GM18502 (cell line): Measurements from ENCODE around the gene DCAF7.

ENCODE experiments used
- ATAC-seq: cut with Tn5 transposase; IDR thresholded peaks from one replicate; pipeline ENCODE4 v1.9.1; 2021; ENCODE audit warnings: mild to moderate bottlenecking; ENCODE audit not compliant: unreplicated experiment, poor library complexity

Gene DCAF7

GRCh38 chr17:63543822-63544420, 6.4 kb upstream of the DCAF7 start:
- no peak for ATAC-seq

DNA sequence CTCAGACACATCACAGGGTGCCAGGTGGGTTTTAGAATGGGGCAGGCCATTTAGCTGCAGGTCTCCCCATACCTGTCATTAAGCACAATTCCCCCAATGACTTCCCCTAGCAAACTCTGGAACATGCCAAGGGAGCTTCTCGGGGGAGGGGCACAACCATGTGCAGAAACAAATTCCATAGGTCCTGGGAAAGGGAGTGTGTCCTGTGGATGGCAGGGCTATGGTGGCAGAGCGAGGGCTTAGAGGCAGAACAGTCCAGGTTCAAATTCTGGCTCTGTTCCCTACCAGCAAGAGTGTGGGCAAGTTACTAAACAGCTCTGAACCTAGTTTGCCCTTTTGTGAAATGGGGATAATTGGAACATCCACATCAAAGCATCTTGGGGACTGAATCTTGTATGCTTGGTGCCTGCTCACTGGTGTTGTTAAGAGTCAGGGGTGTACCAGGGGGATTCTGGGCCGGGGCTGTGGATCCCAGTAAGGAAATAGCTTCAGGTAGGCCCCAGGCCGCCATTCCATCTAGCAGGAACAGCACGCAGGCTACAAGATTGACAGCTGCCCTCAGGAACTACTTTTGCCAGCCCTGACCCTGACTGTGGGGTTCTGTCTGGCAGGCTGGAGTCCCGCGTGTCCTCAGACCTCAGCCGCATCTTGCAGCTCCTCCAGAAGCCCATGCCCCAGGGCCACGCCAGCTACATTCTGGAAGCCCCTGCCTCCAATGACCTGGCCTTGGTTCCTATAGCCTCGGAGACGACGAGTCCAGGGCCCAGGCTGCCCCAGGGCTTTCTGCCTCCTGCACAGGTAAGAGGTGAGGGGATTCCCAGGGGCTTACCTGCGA, 5.6 kb upstream of the DCAF7 start:
- ATAC-seq = no peak

DNA sequence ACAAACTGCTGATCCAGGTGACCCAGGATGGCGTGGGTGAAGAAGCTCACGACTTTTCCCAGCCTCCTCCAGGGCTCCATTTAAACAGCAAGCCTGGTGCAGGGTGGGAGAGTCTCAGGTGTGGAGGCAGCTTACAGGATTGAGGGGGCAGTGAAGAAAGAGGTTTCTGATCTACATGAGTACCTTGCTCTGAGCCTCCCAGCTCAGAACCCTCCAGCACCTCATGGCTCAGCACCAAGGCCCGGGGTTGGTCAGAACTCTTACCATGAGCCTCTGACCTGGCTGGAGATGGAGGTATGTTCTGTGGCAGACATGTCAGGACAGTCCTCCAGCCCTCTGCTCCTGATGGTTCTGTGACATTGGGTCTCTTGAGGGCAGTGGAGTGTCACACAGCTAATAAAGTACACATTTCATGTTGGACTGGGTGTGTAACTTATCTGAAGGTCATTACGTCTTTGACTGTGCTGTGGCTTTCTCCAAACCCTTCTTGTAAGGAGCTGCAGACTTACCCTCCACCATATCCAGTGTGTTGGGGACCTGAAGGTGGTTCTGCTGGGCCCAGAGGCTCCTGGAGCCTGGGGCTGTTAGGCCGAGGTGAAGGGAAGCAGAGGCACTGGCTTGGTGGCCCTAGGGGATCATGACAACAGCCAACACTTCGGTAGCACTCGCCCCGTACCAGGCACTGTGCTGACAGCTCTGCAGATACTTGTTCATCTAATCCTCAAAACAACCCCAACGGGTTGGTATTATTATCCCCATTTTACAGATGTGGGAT, 3.8 kb upstream of the DCAF7 start:
- no peak for ATAC-seq

DNA sequence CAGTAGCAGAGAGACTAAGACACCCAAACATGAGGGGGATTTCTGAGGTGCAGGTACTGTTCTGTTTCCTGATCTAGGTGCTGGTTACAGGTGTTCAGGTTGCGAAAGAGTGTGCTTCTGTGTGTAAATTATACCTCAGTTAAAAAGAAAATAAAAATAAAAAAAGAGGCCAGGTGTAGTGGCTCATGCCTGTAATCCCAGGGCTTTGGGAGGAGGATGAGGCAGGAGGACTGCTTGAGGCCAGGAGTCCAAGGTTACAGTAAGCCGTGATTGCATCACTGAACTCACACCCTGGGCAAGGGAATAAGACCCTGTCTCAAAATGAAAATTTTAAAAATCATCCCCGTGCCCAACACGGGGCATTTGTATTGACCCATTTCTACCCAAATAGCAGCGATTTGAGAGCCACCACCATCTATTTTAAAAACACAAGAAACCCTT, 3.2 kb upstream of the DCAF7 start:
- ATAC-seq = no peak

DNA sequence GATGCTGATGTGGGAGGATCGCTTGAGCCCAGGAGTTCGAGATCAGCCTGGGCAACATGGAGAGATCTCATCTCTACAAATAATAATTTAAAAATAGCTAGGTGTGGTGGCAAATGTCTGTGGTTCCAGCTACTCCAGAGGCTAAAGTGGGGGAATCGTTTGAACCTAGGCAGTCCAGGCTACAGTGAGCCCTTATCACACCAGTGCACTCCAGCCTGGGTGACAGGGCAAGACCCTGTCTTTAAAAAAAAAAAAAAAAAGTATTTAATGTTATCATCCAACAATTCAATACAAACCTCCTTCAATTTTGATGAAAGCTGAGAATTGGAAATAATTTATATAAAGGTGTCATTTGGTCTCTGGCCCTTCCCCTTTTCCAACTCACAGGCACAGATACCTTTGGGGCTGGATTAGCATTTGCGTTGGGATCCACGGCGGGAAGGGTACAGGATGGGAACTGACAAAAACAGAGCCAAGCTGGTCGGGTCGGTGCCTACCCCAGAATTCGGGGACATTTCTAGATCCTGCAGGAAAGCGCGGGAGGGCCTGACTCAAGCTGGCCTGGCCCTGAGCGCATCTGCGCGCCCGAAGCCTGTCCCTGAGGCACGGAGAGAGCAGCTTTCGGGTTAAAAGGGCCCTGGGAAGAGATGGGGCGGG, 860 bp upstream of the DCAF7 start:
- ATAC-seq = peak; percentile 25

DNA sequence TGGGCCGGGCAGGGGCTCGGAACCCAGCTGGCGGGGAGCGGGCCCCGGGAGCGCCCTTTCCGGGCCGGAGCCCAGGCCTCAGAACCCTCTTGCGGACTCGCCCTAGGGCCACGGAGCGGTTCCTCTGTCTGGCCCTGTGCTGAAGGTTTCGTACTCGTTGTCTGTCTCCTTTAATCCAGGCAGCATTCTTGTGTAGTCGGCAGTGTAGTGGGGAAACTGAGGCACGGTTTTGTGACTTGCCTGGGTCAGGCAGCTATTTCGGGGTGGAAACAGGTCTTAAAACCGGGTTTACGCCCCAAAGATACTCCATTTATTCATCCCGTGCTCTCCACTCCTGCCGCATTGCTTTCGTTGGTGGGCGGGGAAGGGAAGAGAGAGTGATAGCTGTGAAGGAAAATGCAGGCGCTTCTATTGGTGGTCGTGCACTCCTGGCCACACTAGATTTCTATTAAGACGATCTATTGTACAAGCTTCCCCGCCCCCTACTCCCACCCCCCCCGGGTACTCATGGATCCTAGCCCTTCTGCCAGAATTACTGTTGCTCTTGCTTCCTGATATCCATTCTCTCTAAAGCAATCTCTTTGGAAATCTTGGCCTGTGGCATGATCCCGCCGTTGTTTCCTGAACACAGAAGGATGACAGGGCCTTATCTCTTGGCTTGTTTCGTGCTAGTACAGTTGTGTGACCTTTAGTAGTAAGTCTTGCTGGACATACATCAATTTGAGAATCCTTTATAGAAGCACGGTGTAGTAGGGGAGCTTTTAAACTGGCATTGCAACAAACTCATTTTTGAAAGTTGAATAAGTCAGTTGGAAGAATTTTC, 751 bp downstream of the DCAF7 start:
- ATAC-seq = peak; percentile 2

GRCh38 chr17:63552211-63552610, 1.9 kb downstream of the DCAF7 start:
- no peak for ATAC-seq

- ATAC-seq = no peak
Measured at GRCh38 chr17:63555500-63556156, 5.4 kb downstream of the DCAF7 start.

- no peak for ATAC-seq
Measured at GRCh38 chr17:63557416-63557815, 7.1 kb downstream of the DCAF7 start.

DNA sequence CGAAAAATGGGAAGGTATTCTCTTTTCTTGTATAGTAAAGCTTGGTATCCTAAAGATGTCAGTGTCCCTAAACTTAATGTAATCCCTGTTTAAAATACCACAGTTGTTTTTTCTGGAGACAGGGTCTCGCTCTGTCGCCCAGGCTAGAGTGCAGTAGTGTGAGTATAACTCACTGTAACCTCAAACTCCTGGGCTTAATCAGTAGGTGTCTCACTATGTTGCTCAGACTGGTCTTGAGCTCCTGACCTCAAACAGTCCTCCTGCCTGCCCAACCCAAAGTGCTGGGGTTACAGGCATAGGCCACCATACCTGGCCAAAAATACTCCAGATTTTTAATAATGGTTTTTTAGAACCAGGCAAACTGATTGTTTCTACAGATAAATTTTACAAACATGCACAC, 8.2 kb downstream of the DCAF7 start:
- ATAC-seq = no peak

DNA sequence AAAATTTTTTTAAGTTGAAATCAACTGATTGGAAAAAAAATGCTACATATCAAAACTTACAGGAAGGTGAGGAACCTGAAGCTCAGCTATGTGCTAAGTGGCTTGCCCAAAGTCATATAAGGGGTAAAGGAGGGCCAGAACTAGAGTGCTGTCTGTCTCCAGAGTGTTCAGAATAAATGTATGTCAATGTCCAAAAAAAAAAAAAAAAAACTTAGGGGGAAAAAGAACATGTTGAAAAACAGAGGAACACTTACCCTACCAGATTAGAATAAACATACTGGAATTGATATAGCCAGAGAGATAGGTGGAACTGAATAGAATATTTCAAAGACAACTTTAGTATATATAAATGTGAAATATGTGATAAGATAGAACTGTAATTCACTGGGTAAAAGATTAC, 11.5 kb downstream of the DCAF7 start:
- ATAC-seq = no peak

GRCh38 chr17:63563339-63563738, 13.1 kb downstream of the DCAF7 start:
- no peak for ATAC-seq

DNA sequence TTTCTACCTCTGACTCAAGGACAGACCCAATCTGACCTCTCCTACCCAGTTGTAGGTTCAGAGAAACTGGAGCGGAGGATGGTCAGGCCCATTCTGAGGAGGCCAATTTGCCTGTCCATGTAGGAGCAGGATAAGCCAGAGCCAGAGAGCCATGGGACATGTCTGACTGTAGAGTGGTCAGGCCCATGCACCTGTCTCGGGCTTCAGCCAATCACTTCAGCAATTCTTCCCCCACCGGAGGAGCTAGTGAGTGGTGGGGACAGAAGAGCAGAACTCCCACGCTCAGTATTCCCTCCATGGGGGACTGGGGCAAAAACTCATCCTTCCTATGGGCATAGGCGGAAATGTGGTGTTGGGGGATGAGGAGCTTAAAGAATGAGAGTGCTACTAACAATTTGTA, 14.3 kb downstream of the DCAF7 start:
- no peak for ATAC-seq

- ATAC-seq = no peak
Measured at GRCh38 chr17:63567229-63567628, 17.0 kb downstream of the DCAF7 start.

DNA sequence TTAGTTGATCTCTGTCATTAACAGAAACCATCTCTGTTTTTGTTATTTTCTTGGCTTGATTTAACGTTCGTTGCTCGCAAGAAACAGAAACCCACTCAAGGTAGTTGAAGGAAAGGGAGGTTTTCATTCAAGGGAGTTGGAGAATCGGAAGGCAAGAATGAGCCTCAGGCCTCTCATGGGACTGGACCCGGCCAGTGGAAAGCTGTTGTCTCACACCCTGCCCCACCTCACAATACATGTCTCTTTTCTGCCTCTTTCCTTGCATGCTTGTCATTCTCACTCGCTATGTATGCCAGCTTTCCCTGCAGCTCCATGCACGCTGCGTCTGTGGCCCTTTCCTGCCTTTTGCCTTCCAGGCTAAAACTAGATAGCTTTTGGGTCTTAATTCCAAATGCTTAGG, 18.3 kb downstream of the DCAF7 start:
- ATAC-seq = no peak

DNA sequence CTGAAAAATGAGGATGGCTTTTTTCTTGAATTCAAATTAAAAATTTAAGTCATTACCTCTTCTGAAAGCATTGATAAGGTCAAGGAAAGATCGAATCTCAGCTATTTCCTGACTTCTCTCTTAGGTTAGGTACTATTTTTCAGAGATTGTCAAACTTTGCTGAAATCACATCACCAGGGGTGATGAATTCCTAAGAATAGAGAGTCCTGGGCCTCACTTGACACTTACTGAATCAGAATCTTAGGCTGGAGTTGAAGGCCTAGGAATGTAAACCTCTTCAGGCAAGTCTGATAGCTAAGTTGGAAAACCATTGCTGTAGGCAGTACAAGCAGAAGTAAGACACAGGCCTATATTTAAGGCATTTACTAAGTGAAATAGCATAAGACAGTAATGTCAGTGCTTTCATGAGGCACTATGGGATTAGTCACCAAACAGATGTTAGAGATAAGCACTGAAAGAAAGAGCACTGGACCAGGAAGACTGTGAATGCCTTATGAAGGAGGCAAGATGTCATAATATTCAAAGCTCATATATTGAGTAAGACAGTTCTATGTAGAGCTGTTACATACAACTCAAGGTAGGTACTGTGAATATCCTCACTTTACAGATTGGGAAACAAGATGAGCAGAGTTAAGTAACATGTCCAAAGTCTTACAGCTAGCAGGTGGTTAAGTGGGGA, 21.5 kb downstream of the DCAF7 start:
- no peak for ATAC-seq

- ATAC-seq = no peak
Measured at GRCh38 chr17:63573634-63574033, 23.4 kb downstream of the DCAF7 start.

DNA sequence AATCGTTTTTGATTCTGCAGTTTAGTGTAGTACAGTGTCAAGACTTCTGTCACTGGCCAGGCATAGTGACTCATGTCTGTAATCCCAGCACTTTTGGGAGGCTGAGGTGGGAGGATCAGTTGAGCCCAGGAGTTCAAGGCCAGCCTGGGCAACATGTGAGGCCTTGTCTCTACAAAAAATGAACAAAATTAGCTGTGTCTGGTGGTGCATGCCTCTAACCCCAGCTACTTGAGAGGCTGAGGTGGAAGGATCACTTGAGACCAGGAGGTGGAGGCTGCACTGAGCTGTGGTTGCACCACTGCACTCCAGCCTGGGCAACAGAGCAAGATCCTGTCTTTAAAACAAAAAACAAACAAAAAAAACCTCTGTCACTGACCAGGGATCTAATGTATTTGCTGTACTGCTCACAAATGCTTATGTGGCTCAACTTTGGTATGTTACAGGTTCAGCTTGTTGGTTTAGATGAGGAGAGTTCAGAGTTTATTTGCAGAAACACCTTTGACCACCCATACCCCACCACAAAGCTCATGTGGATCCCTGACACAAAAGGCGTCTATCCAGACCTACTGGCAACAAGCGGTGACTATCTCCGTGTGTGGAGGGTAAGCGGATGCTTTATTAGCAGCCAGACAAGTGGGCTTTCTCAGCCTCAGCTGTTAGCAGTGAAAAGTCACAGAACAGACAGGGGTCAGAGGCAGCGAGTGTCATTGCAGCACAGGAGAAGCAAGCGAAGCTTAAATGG, 27.9 kb downstream of the DCAF7 start:
- ATAC-seq = no peak
